AG04450 (cell line): ENCODE results near the gene AADAT. TPM values are rescaled to one million over a fixed set of nuclear protein-coding genes. Genes with fewer than 3 reads are reported as not detected.

Experiments
- polyA plus RNA-seq: library from polyadenylated mRNA; depleted of rRNA; stranded (reverse); fragments of >200 nt; gene quantifications from 2 replicates; pipeline ENCODE4 v1.2.3, GENCODE V29; 2011; rRNA removed
- small RNA-seq: library from RNA; depleted of rRNA; stranded (forward); fragments of <200 nt; gene quantifications from one replicate; pipeline ENCODE3, GENCODE V24; 2012; ENCODE audit warnings: low read depth; ENCODE audit not compliant: insufficient read length

AADAT gene
- polyA plus RNA-seq, 1 experiment: 17.8 TPM

Small RNA genes within 50 kb of the gene (small RNA-seq; reads per million reads assigned to genes)
- not detected for gene APOBEC3AP1

Other genes starting within 250 kb of the AADAT start
- 0.31 and 0.51 TPM in 2 replicates for gene MFAP3L, start 63.6 kb downstream of the AADAT start, polyA plus RNA-seq